NB4 (cell line): Measurements from ENCODE around the gene PDE8A.

Experiments
- POLR2A ChIP-seq: IDR thresholded peaks from 2 replicates; pipeline ENCODE4 v1.6.1; 2011; ENCODE audit warnings: mild to moderate bottlenecking; ENCODE audit not compliant: insufficient read length; ENCODE audit errors: extremely low read depth
- TF ChIP-seq, protein P1 (sequence below): IDR thresholded peaks from one replicate; pipeline ENCODE4 v1.5.1; 2012; ENCODE audit warnings: low read depth, low read length

DNA sequence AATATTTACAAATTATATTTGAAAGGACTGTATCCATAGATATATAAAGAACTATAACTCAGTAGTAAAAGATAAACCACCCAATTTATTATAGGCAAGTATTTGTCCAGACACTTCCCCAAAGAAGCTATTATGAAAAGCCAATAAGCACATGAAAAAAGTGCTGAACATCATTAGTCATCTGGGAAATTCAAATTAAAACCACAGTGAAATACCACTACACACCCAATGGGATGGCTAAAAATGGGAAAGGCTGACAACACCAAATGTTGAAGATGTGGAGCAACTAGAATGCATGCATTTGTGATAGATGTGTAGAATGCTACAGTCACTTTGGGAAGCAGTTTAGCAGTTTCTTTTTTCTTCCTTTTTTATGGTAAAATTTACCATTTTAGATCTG, 147.0 kb downstream of the PDE8A start:
- TF ChIP-seq, protein P1, sequence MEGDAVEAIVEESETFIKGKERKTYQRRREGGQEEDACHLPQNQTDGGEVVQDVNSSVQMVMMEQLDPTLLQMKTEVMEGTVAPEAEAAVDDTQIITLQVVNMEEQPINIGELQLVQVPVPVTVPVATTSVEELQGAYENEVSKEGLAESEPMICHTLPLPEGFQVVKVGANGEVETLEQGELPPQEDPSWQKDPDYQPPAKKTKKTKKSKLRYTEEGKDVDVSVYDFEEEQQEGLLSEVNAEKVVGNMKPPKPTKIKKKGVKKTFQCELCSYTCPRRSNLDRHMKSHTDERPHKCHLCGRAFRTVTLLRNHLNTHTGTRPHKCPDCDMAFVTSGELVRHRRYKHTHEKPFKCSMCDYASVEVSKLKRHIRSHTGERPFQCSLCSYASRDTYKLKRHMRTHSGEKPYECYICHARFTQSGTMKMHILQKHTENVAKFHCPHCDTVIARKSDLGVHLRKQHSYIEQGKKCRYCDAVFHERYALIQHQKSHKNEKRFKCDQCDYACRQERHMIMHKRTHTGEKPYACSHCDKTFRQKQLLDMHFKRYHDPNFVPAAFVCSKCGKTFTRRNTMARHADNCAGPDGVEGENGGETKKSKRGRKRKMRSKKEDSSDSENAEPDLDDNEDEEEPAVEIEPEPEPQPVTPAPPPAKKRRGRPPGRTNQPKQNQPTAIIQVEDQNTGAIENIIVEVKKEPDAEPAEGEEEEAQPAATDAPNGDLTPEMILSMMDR: no peak
- TF ChIP-seq POLR2A: no peak
